Skeletal muscle tissue (tissue), 4 donors: ENCODE measurements around the gene ST14. TPM values are rescaled to one million over a fixed set of nuclear protein-coding genes. Genes with fewer than 3 reads are reported as not detected.

Experiments used
- H3K27ac ChIP-seq: one replicate; pipeline ENCODE4 v1.7.0; 2013; ENCODE audit warnings: mild to moderate bottlenecking, low read depth, low read length, inconsistent platforms
- H3K27me3 ChIP-seq, 3 donors: one replicate each; pipeline ENCODE4 v1.7.0; 2013; ENCODE audit warnings: low read length in 3 of 3; ENCODE audit not compliant: control insufficient read depth in 3 of 3, insufficient read depth in 3 of 3
- H3K36me3 ChIP-seq, 3 donors: one replicate each; pipeline ENCODE4 v1.7.0; 2013; ENCODE audit warnings: low read length in 3 of 3; ENCODE audit not compliant: control insufficient read depth in 3 of 3, insufficient read depth in 3 of 3
- H3K4me1 ChIP-seq, 3 donors: one replicate each; pipeline ENCODE4 v1.7.0; 2013; ENCODE audit warnings: low read length in 3 of 3, mild to moderate bottlenecking in 3 of 3; ENCODE audit not compliant: control insufficient read depth in 3 of 3, insufficient read depth in 3 of 3
- H3K4me3 ChIP-seq, 3 donors: one replicate each; pipeline ENCODE4 v1.7.0; 2013; ENCODE audit warnings: low read length in 3 of 3
- H3K9ac ChIP-seq, 3 donors: one replicate each; pipeline ENCODE4 v1.7.0; 2013; ENCODE audit warnings: low read length in 3 of 3, mild to moderate bottlenecking in 3 of 3, moderate library complexity in 2 of 3, low read depth in 1 of 3
- H3K9me3 ChIP-seq, 3 donors: one replicate each; pipeline ENCODE4 v1.7.0; 2013; ENCODE audit warnings: low read length in 3 of 3; ENCODE audit not compliant: control insufficient read depth in 3 of 3
- total RNA-seq: library from RNA; depleted of rRNA; stranded (reverse); fragments of >200 nt; gene quantifications from one replicate; pipeline ENCODE4 v1.2.3, GENCODE V29; 2014
- donor health status: Osteomylitis.

Gene ST14
- total RNA-seq, 1 donor from 2014 or later, result 0.52 TPM

DNA sequence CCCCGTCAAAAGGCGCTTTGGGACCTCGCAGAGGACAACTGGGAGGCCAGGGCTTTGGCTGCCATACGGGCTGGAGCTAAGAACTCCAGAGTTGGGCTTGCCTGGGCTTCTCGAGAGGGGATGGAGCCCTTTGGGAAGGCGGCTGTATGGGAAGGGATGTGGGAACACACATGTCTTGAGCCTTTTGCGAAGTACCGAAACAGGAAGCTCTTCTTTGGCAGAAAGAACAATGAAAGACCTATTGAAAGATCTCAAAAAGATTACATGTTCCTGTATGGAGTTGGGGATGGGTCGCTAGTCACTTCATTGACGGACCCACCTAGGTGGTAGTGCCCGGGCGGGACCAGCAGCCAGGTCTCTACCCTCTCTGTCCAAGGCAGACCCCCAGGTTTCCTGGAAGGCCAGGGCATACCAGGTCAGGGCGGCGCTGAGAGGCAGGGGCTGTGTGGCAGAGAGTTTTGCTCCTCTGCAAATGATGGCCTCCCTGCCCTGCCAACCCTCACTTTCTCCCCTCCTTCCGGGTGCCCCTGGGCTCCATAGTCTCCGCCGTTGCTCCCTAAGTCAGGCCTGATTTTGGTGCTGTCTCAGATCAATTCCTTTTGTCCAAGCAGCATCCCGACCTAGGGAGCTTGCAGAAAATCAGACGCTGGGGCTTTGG lies 1.0 kb downstream of the ST14 start:
- no peak overlapping the region for H3K9ac ChIP-seq
- no peak overlapping the region for H3K27ac ChIP-seq
- H3K27me3 ChIP-seq, result peaks cover 33 to 62% (median 48%) of the 10 kb centered on the region in 3 donors
- H3K4me1 ChIP-seq, result peaks cover 5 to 7% (median 6%) of the 10 kb centered on the region in 3 donors
- H3K9me3 ChIP-seq, result no peaks in the 10 kb centered on the region
- H3K36me3 ChIP-seq, result no peaks in the 10 kb centered on the region
- peak overlapping the region in 1 of 3 donors; percentile 42 for H3K4me3 ChIP-seq

DNA sequence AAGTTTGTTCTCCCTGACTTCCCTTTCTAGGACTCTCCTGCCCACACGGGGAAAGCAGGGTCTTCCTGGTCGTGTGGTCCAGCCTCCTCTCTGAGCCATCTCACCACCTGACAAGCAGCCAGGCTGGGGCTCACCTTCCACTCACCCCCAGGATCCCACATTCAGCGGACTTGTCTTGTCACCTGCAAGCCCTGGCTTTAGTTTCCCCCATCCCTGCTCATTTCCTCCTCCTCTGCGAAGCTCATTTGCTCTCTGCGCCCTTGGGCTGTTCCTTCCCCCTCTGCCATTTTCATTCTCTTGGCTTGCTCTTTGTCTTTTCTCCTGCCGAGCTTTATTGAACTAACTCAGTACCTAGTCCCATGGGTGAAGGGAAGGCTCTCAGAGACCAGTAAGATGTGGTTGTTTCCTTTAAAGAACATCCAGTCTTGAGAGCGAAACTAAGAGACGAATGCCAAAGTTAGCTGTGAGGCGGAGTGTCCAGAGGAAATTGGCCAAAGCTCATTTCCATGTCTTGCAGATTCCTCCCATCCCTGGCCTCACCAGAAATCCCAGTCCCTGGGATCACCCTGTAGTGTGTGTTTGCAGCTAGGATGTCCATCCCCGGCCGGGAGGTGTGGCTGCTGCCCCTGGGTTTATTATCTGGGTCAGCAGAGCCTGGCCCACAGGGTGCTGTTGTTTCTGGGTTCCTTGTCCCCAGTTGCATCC lies 2.0 kb downstream of the ST14 start:
- peaks cover 5 to 7% (median 6%) of the 10 kb centered on the region in 3 donors for H3K4me1 ChIP-seq
- H3K4me3 ChIP-seq, result no peak overlapping the region
- H3K36me3 ChIP-seq, result no peaks in the 10 kb centered on the region
- H3K27me3 ChIP-seq, result peaks cover 33 to 68% (median 48%) of the 10 kb centered on the region in 3 donors
- H3K9ac ChIP-seq, result no peak overlapping the region
- no peak overlapping the region for H3K27ac ChIP-seq
- no peaks in the 10 kb centered on the region for H3K9me3 ChIP-seq

DNA sequence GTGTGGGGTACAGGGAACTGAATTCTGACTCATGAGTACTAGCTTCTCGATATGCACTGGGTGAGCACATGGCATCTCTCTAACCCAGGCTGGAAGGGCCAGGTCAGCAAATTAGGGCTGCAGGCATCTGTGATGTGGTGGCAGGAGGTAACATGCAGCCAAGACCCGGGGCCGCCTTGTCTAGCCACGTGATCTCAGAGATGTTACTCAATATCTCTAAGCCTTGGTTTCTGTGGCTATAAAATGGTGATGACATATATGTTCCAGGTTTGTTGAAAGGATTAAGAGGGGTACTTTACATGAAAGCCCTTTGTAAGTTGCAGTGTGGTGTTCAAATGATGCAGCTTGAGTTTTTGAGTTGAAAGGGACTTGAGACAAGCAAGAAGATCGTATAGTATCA lies 3.2 kb downstream of the ST14 start:
- Histone ChIP-seq H3K36me3 (no peaks in the 10 kb centered on the region), H3K4me1 (peaks cover 5 to 7% (median 6%) of the 10 kb centered on the region in 3 donors), H3K4me3 (no peak overlapping the region), H3K27me3 (peaks cover 33 to 66% (median 47%) of the 10 kb centered on the region in 3 donors), H3K27ac (no peak overlapping the region), H3K9ac (no peak overlapping the region), H3K9me3 (no peaks in the 10 kb centered on the region)

DNA sequence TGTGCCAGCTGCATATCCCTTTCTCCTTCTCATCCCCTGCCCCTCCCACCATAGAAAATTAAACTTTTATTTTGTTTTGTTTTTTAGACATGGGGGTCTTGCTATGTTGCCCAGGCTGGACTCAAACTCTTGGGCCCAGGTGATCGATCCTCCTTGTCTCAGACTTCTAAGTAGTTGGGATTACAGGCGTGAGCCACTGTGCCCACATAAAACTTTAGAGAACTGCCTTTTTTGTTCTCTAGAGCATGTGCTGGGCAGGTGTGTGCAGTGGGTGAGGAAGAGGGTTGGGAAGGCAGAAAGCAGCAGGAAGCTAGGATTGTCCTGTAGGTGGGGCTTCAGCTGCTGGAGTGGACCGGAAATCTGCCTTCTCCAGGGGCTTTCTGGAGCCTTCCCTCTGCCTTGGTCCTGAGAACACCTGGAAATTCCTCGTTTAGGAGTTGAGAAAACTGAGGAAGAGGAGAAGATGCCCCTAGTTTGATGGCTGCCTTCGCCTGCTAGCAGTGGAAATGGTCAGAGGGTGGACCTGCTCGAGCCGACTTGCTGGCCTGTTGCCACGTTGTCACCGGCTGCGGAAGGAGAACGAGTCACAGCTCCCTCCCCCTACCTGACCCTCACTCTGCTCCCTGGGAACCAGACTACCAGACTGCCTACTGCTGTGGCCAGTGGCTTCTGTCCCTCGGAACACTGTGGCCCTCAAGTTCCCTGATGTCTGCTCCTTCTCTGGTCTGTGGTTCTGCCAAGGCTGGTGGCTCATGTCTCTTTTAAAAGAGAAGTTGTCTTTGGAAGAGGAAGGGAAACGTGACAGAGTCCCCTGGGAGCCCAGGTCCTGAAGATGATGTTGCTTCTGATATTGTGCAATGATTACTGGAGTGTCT lies 4.0 kb downstream of the ST14 start:
- no peaks in the 10 kb centered on the region for H3K36me3 ChIP-seq
- peaks cover 31 to 61% (median 41%) of the 10 kb centered on the region in 3 donors for H3K27me3 ChIP-seq
- no peaks in the 10 kb centered on the region for H3K9me3 ChIP-seq
- peaks cover 5 to 7% (median 6%) of the 10 kb centered on the region in 3 donors for H3K4me1 ChIP-seq
- H3K4me3 ChIP-seq, result no peak overlapping the region
- H3K9ac ChIP-seq, result no peak overlapping the region
- no peak overlapping the region for H3K27ac ChIP-seq

DNA sequence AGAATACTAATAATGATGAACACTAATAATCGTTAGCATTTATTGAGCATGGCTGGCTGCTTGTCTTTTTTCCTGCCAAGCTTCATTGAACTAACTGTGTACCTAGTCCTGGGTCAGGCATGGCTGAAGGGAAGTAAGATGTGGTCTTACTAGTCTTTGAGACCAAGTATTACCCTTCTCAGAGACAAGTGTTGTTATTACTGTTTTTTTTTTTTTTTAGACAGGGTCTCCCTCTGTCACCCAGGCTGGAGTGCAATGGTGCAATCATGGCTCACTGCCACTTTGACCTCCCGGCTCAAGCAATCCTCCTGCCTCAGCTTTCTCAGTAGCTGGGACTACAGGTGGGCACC lies 4.6 kb downstream of the ST14 start:
- peaks cover 28 to 55% (median 37%) of the 10 kb centered on the region in 3 donors for H3K27me3 ChIP-seq
- H3K4me1 ChIP-seq, result peaks cover 5 to 7% (median 6%) of the 10 kb centered on the region in 3 donors

DNA sequence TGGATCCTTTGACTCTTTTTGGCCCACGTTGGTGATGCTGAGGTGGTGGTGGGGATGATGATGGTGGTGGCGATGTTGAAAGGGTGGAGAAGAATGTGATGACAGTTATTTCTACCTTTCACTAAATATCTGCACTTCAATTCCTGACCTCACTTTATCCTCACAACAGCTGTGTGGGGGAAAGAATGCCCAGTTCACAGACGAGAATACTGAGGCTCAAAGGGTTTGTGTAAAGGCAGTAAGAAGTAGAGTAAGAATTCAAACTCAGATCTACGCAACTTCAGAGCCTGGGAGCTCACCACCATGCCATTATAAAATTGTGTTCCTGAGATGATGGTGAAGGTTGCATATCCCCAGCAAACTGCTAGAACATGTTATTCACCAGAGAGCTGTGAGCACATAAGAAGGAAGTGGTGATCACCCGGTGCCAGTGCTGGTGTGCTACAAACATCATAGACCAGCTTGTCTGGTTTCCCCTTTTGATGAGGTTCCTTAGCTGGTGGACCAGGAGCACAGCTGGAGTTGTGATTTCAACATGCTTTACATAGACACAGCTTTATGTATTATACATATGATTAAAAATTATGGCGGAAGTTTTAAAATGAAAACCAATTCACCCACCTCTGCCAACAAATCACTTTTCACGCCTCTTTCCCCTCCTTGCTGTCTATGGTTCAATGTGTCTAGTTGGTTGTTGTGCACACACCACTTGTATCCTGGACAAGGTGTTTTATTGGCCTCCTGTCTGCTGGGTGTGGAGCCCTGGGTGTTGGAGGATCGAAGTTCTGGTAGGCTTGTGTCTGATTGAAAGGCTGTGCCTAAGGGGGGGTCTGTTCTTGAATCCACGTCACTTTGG lies 6.2 kb downstream of the ST14 start:
- Histone ChIP-seq H3K4me1 (peaks cover 3 to 7% (median 3%) of the 10 kb centered on the region in 3 donors), H3K27ac (no peak overlapping the region), H3K9ac (no peak overlapping the region), H3K36me3 (no peaks in the 10 kb centered on the region), H3K27me3 (peaks cover 14 to 47% (median 28%) of the 10 kb centered on the region in 3 donors), H3K4me3 (no peak overlapping the region), H3K9me3 (no peaks in the 10 kb centered on the region)

More for the DNA sequence above, 4.6 kb downstream of the ST14 start:
- Histone ChIP-seq H3K9me3 (no peaks in the 10 kb centered on the region), H3K36me3 (no peaks in the 10 kb centered on the region), H3K9ac (no peak overlapping the region), H3K4me3 (no peak overlapping the region), H3K27ac (no peak overlapping the region)

DNA sequence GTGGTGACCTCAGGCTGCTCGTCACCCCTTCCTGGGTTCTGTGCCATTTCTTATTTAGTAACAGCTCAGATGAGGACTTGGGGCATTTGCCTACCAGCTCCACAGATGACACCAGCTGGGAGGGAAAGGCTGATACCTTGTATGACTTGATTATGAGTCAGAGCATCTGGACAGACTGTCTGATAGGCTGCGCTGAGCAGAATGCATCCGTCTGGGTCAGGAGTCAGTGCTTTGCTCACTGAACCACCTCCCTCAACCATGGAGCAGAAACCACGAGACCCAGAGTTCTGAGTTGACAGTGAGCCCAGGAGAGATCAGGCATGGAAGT lies 6.8 kb downstream of the ST14 start:
- no peak overlapping the region for H3K27ac ChIP-seq
- peaks cover 8 to 41% (median 22%) of the 10 kb centered on the region in 3 donors for H3K27me3 ChIP-seq
- H3K9me3 ChIP-seq, result no peaks in the 10 kb centered on the region
- no peak overlapping the region for H3K4me3 ChIP-seq
- no peak overlapping the region for H3K9ac ChIP-seq
- peaks cover under 1 to 4% (median 3%) of the 10 kb centered on the region in 3 donors for H3K4me1 ChIP-seq
- no peaks in the 10 kb centered on the region for H3K36me3 ChIP-seq

DNA sequence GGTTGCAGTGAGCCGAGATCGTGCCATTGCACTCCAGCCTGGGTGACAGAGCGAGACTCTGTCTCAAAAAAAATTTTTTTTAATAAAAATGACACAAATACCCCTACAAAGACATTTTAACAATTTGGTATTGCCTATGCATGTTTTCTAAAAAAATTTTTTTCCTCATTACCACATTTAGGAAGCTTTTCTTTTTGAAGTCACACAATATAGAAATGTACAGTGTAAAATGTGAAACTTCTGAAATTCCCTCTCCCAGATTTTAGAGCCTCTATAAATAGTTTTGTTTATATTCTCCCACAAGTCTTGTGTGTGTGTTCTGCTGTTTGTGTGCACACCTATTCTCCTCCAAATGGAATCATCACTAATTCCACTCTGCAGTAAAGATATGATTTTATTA lies 7.6 kb downstream of the ST14 start:
- H3K36me3 ChIP-seq, result no peaks in the 10 kb centered on the region
- H3K27me3 ChIP-seq, result peaks cover 3 to 35% (median 15%) of the 10 kb centered on the region in 3 donors
- peaks cover 0 to 3% (median 3%) of the 10 kb centered on the region in 3 donors for H3K4me1 ChIP-seq

DNA sequence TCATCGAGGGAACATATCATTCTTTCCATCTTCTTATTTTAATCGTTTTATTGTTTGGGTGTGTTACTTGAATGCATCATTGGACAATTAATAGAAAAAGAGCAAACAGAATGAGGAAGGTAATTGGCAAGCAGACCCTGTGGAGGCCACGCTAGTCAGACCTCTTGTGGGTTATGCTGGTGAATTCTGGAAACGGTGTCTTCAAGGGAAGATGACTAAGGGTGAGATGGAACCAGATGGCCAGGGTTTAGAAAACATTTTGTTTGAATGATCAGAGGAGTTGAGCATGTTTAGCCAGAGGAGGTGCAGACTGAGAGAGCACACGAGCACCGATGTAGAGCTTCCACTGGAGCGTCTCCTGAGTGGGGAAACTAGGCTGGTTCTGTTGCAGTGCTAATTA lies 8.5 kb downstream of the ST14 start:
- Histone ChIP-seq H3K27ac (no peak overlapping the region), H3K4me1 (peaks cover 0 to 3% (median 3%) of the 10 kb centered on the region in 3 donors), H3K36me3 (no peaks in the 10 kb centered on the region), H3K9ac (no peak overlapping the region), H3K4me3 (no peak overlapping the region), H3K9me3 (no peaks in the 10 kb centered on the region), H3K27me3 (peaks cover 0 to 27% (median 8%) of the 10 kb centered on the region in 3 donors)

More for the DNA sequence above, 7.6 kb downstream of the ST14 start:
- H3K4me3 ChIP-seq, result no peak overlapping the region
- H3K9ac ChIP-seq, result no peak overlapping the region
- no peak overlapping the region for H3K27ac ChIP-seq
- no peaks in the 10 kb centered on the region for H3K9me3 ChIP-seq
